NOMO-1 treated with DMSO at 0.1 percent for 48 hours (cell line): ENCODE data around the gene TNFSF8.
A peak's percentile ranks its signal among the peaks of the same experiment; 100 is the strongest.

Experiments used
- DNase-seq: peaks from one replicate; lab custom pipeline; 2025; ENCODE audit not compliant: unreplicated experiment; lab: John Stamatoyannopoulos, UW

TNFSF8 gene

DNA sequence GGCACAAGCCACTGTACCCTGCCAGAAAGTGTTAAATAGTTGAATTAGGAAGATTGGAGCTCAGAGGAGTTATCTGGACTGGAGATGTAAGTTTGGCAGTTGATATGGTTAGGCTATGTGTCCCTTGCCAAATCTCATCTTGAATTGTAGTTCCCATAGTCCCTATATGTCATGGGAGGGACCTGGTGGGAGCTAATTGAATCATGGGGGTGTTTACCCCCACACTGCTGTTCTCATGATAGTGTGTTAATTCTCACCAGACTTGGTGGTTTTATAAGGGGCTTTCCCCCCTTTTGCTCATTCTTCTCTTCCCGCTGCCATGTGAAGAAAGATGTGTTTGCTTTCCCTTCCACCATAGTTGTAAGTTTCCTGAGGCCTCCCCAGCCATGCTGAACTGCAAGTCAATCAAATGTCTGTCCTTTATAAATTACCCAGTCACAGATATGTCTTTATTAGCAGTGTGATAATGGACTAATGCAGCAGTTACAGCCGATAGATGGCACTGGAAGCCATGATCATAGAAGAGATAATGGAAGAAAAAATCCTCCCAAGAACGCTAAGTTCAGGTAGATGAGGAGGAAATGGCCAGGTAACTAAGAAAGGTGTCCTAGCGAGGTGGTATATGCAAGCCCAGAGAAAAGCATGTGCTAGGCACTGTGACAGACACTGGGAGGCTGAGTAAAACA, 51.4 kb downstream of the TNFSF8 start:
- DNase-seq, result no peak

DNA sequence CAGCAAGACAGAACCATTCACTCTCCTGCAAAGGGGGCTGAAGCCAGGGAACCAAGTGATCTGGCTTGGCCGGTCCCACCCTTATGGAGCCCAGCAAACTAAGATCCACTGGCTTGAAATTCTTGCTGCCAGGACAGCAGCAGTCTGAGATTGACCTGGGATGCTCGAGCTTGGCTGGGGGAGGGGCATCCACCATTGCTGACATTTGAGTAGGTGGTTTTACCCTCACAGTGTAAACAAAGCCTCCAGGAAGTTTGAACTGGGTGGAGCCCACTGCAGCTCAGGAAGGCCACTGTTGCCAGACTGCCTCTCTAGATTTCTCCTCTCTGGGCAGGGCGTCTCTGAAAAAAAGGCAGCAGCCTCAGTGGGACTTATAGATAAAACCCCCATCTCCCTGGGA, 60.5 kb downstream of the TNFSF8 start:
- no peak for DNase-seq

DNA sequence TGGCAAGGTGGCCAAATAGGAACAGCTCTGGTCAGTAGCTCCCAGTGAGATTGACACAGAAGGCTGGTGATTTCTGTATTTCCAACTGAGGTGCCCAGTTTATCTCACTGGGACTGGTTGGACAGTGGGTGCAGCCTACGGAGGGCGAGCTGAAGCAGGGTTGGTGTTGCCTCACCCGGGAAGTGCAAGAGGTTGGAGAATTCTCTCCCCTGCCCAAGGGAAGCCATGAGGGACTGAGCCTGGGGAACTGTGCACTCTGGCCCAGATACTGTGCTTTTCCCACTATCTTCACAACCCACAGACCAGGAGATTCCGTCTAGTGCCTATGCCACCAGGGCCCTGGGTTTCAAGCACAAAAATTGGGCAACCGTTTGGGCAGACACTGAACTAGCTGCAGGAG, 61.0 kb downstream of the TNFSF8 start:
- DNase-seq, result no peak

DNA sequence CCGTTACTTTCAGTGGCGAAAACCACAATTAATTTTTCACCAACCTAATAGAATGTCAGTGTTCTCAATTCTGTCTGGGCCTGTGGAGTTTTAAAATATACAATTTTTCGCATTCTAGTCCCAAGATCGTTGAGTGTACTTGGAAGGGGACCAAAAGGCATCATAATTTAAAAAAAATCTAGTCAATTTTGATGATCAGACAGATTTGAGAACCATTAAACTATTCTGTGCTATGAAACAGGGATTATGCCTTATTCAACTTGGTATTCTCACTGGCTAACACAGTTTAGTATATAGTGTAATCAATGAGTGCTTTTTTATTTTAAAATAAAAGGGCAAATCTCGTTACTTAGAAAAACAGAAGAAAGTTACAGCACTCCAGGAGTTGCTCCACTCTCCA, 63.1 kb downstream of the TNFSF8 start:
- no peak for DNase-seq

DNA sequence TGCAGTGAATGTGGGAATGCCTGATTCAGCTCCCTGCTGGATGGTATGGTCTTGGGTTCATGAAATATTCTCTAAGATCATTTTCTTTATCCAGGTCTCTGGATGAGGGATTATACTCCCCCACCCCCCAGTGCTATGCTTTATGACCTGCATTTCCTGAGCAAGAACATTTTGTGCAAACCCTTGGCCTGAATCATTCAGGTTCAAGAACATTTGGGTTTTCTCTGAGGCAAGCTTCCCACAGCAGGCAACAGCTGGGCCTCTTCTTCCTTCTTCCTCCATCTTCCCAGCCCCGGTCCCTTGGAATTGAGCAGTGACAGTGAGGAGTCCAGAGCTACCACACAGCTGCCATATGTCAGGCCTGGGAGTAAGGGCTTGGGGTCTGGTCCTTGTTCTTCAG, 65.9 kb downstream of the TNFSF8 start:
- DNase-seq, result no peak

DNA sequence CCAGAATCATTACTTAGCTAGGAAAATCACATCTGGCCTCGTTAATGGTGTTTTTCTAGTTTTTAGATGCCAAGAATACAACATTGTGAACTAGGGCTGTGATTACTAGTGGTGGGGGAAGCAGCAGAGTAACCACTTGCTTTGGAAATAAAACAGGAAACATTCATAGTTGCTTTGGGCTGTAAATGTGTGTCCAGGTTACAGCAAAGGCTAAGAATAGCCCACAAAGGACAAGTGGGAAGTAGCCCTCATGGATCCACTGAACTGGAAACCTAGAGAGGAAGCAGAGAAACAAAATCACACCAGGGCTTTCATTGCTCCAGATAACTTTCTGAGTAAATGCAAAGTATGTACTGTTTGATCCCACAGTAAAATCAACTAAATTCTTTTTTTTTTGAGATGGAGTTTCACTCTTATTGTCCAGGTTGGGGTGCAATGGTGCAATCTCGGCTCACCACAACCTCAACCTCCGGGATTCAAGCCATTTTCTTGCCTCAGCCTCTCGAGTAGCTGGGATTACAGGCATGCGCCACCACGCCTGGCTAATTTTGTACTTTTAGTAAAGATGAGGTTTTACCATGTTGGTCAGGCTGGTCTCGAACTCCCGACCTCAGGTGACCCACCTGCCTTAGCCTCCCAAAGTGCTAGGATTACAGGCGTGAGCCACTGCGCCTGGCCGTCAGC, 68.3 kb downstream of the TNFSF8 start:
- DNase-seq, result no peak

DNA sequence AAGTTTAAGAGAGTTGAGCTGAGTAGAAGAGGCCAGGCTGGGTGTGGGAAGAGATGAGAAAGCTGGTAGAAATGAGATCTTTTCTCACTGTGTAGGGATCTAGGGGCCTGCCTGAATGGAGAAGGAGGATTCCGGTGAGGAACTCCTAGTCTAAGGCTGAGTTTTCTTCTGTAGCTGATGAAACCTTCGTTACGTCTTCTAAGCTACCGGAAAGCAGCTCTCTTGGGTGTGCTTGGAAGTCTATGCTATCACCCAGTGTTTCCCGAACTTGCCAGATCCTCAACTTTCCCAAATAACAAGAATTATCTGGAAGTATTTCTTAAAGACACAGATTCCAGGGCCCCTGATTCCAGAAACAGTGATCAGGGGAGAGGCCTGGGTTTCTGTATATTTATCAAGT, 69.1 kb downstream of the TNFSF8 start:
- no peak for DNase-seq

DNA sequence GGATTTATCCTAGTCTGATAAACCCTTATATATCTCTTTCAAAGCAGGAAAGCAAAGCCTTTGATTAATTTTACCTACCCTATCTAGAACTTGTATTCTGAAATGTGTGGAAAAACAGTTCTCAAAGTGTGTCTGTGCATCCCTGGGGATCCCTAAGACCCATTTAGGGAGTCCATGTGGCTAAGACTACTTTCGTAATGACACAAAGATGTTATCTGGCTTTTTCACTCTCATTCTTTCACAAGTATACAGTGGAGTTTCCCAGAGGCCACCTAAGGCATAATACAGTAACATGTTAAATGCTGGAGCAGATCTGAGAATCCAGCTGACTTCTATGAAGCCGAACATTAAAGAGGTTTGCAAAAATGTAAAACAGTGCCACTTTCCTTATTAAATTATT, 70.2 kb downstream of the TNFSF8 start:
- no peak for DNase-seq

DNA sequence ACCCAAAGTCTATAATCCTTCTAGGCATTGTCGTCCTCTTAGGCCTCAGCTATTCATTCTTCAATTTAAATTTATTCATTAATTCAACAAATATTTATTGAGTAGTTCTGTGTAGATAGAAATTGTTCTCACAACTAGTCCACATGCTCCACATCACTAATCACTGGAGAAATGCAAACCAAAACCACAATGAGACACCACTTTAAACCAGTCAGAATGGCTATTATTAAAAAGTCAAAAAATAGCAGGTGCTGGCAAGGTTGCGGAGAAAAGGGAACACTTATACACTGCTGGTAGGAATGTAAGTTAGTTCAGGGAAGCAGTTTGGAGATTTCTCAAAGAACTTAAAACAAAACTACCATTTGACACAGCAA, 73.5 kb downstream of the TNFSF8 start:
- no peak for DNase-seq

DNA sequence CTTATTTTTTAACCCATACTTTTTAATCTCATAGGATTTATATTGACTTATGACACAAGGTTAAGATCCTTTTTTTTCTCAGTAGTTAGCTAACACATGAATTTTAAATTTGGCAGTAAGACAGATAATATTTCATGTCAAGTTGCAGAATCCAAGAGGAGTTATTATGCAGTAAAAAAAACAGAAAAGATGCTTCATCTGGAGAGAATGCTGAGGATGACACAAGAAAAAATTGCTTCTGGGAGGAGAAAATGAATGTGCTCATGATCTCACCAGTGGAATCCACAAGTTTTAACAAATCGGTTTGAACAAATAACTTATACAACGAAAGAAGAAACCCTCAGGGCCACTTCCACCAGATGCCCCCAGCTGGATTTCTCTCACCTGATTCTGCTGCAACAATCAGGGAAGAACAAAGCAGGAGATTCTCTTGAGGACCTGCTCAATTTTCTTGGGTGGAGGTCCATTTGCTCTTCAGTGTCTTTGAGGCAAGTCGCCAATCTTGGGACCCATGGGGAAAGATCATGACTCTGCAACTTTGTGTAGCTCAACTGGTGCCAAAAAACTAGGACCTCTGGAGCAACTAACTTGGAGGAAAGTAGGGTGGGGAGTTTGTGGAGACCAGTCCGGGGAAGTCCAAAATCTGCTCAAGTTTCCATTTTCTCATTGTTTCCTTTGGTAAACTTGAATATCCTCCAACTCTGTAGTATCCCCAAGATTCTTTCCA, 74.0 kb downstream of the TNFSF8 start:
- no peak for DNase-seq

DNA sequence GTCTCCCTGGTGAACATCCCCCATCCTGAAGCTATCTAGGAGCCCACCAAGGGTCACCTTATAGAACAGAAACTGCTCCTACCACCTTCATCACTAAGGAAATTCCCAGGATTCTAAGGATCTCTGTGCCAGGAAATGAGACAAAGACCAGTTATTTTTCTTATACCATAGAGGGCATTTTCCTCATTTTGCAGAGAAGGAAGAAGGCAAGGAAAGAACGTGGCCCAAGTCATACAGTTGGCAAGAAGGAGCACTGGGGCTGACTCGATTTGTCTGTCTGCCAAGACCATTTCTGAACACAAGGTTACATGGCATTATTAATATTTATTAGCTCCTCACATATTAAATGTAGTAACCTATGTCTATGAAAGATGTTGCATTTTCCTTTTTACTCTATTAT, 74.9 kb downstream of the TNFSF8 start:
- DNase-seq, result no peak

DNA sequence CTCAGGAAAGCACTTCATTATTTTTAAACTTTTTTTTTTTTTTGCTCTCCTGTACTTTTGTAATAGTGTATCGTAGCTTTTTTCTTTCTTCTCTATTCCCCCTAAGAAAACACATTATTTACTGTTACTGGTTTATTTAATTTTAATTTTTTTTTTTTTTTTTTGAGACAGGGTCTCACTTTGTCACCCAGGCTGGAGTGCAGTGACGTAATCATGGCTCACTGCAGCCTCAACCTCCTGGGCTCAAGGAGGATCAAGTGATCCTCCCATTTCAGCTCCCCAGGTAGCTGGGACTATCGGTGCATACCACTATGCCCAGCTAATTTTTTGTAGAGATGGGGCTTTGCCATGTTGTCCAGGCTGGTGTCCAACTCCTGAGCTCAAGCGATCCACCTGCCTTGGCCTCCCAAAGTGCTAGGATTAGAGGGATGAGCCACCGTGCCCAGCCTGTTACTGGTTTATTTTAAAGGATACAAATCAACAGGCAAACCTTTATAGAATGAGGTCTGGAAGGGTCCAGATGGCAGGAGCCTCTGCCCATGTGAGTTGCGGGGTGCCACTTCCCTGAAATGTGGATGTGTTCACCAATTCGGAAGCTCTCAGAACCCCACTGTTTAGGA, 75.5 kb downstream of the TNFSF8 start:
- DNase-seq, result no peak

DNA sequence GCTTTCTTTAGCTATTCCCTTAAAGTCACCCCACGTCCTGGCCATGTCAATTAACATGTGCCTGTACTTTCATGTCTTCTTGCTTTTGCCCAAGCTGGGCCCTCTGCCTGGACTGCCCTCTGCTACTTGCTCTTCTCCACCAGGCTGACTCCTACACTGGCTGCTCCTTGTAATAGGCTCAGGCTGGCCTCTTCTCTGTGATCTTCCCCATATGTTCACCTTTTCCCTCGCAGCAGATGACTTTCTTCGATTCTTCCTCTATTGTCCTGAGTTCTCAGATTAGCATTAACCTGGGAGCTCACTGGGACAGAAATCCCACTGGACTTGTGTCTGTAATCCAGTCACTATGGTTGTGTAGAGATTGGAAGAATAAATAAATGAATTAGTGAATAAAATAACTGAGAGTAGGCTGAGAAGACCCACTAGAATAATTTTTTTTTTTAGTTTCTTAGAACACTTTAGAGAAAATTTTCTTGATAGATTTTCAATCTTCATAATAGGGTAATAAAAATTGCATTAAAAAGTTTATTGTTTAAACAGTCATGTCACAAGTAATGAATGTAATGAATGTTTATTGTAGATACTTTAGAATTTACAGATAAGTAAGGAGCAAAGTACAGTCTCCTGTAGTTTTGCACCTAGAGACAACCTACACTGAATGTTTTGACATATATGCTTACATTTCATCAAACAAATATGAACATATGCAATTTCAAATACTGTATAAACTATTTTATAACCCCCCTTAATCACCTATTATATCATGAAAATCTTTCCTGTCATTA, 77.1 kb downstream of the TNFSF8 start:
- DNase-seq, result no peak

DNA sequence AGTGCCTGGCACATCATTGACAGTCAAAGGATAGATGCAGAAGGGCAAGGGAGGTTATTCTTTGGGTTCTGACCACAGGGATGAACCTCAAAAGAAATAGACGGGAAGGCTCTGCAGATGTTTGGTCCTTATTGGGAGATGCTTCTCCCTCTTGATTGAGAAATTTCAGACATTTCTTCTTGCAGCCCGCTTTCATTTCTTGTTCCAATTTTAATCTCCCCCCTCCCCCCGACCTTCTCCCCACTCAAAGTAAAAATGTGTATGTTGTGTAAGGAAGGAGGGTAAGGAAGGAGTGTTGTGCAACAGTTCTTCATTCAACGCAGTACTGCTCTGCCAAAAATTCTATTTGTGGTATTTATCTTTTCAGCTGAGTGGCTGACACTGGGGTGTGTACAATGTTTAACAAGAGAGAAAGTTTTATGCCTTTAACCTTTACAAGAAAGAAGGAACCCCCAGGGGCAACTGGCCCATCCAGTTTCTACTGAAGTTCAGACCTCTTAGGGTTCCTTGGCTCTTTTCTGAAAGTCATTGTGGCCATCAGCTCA, 78.3 kb downstream of the TNFSF8 start:
- DNase-seq, result peak; percentile 88

DNA sequence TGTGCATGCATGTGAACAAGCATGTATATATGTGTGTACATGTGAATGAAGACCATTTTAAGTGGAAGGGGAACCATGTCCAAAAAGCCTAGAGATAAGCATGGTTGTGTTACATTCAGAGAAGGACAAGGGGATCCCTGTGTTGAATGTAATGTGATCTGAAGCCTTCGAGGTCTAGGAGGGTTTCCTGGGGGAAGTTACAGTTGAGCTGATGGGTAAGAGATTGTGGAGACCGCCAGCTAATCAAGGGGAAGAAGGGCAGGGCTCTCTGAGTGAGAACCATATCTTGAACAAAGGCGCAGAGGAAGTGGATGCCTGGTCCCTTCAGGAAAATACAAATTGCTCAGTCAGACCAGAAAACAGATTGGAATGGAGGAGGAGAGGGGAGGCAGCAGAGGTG, 79.1 kb downstream of the TNFSF8 start:
- peak; percentile 16 for DNase-seq
